DMS153 (cell line): ENCODE results near the gene SYTL2.
A peak's percentile ranks its signal among the peaks of the same experiment; 100 is the strongest.
"Not testable (repeated sequence)": the region's sequence is repeated elsewhere in the genome, so short reads cannot be mapped to it uniquely, and the experiment has no call there.

Experiments
- DNase-seq: peaks from one replicate; lab custom pipeline; 2025; lab: John Stamatoyannopoulos, UW

Gene SYTL2

DNA sequence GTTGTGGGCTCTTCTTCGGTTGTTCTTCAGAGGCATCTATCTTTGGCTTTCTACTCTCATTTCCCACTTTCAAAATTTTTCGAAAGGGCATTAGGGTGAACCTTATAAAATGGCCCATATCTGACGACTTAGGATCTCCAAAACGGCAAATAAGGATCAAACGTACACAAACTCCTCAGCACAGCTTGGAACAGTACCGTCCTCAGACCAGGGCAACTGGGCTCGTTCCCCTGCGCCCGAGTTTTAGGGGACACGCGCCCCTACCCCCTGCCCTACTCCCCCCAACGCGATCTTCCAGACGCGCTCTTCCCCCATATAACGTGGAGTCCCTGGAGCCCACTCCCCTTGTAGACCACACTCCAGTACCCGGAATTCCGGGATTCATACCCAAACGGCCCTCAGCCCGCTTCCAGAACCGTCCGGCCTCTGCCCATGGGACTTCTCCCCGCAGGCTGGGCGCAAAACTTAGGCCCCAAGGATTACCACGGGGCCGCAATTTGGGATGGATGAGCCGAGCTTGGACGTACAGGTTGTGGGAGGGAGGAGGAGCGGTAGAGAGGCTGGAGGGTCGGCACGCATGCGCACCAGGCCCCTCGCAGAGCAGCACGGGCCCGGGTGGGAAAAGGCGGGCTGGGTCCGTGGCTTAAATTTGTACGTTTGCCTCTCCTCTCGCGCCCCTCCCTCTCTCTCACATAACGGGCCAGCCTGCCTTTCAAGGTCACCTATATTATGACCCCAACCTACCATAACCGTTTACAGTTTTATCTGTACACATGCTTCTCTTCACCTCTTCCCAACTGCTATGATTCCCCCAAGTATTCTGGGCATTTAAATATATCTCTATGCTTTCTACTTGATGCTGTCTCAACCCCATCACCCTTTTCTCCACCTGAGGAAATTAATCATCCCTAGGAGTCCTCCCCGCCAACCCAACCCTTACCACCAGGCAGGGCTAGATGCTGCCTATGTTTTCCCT is 128.3 kb downstream of the SYTL2 start:
- DNase-seq = peak; percentile 11

DNA sequence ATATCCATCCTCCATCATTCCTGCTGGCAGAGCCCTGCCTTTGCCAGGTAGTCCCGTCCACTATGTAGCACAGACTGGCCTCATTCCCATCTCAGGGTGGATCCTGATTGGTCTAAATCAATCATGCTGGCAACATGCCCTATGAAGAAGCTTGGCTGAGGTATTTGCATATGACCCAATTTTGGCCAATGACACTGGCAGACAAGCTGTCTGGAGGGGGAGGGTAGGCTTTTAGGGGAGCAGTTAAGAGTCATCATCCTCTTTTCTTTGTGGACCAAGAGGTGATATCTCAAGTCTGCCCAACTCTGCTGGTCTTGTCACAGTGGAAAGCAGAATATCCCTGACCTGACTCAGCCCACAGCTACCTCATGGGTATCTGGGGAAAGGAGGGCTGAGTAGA is 130.0 kb downstream of the SYTL2 start:
- no peak for DNase-seq

DNA sequence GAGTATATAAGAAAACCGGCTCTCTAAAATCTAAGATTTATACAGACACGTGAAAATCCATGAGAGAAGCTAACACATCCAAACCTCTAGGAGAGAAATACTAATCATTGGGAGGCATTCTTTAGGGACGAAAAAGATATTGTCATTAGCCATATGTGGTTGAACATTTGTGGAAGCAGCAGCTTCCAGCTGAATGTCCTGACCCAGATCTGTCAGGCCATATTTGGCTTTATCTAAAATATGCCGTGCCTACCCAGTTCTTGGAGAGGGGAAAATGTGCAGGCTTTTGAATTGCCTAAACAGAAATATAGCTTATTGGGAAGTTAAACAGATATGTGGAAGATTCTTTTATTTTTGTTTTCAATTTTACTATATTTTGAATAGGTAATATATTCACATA is 131.4 kb downstream of the SYTL2 start:
- DNase-seq = no peak

DNA sequence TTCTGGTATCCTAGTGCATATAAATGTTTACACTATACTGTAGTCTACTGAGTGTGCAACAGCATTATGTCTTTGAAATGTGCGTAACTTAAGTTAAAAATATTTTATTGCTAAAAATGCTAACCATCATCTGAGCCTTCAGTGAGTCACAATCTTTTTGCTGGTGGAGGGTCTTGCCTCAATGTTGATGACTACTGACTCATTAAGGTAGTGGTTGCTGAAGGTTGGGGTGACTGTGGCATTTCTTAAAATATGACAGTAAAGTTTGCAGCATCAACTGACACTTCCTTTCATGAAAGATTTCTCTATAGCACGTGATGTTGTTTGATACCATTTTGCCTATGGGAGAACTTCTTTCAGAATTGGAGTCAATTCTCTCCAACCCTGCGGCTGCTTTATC is 137.5 kb downstream of the SYTL2 start:
- no peak for DNase-seq

DNA sequence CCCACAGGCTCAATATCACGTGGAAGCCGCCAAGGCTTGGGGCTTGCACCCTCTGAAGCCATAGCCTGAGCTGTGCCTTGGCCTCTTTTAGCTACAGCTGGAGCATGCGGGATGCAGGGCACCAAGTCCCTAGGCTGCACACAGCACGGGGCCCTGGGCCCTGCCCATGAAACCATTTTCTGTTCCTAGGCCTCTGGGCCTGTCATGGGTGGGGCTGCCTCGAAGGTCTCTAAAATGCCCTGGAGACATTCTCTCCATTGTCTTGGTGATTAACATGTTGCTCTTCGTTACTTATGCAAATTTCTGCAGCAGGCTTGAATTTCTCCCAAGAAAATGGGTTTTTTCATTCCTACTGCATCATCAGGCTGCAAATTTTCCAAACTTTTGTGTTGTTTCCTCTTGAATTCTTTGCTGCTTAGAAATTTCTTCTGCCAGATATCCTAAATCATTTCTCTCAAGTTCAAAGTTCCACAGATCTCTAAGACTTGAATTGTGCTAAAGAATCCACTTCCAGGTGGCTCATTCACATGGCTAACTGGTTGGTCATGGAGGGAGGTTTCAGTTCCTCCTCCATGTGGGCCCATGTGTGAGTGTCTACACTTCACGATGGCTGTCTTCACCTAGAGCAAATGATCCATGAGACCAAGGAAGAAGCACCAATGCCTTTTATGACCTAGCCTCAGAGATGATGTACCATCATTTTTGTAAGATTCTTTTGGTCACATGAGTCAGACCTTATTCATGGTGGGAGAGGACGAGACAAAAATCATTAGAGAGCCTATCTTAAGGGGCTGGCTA is 138.6 kb downstream of the SYTL2 start:
- no peak for DNase-seq

DNA sequence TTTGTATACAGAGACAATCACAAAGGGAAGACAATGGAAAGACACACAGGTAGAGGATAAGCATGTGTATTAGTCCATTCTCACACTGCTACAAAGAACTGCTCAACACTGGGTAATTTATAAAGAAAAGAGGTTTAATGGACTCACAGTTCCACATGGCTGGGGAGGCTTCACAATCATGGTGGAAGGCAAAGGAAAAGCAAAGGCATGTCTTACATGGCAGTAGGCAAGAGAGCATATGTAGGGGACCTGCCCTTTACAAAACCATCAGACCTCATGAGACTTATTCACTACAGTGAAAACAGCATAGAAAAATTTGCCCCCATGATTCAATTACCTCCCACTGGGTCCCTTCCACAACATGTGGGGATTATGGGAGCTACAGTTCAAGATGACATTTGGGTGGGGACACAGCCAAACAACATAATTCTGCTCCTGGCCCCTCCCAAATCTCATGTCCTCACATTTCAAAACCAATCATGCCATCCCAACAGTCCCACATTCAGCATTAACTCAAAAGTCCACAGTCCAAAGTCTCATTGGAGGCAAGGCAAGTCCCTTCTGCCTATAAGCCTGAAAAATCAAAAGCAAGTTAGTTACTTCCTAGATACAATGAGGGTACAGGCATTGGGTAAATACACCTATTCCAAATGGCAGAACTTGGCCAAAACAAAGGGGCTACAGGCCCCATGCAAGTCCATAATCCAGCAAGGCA is 139.8 kb downstream of the SYTL2 start:
- DNase-seq = not testable (repeated sequence)

DNA sequence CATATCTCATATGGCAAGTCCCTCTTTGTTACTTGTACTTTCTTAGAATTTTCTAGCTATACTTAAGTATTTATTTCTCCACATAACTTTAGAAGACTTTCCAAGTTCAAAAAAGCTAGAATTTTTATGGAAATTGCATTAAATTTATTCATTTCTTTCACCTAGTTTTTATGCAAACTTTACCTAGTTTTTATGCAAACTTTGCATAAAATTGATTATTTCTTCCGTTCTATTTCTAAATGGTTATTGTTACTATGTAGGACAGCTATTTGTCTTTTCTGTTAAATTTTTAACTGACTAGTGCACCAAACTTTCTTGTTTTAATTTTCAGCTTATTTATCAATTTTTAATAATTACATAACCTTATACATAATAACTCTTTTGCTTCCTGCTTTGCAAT is 142.8 kb downstream of the SYTL2 start:
- no peak for DNase-seq

DNA sequence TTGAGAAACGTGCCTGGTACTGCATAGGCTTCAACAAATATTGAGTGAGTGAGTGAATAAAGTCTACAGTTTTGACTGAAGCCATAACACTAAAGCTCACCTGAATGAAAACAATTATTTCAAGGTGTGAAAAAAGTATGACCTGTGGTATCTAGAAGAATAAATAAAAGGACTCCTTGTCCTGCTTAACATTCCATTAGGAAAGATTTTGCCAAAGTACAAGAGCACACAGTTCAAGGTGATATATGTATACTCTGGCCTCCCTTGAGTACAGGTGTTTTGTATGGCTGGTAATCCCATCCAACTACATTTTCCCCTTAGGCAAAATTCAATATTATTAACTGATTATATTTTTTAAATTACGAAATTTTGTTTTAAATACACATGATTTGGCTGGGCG is 144.3 kb downstream of the SYTL2 start:
- no peak for DNase-seq

DNA sequence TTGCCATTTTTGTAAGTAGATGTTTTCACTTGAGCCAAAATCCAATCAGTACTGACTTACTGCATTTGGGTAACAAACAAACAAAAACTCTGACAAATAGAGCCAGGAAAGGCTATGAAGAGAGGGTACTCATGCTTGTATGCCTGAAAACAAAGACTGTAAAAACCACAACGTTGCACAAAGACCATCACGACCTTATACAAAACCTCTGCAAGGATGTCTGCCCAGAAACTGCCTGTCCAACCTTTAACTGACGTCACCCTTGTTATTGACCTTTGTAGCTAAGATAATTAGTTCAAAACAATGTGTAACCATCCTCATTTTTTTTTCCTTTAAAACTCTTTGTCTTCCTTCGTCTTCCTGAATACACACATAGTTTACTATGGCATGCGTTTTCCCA is 145.2 kb downstream of the SYTL2 start:
- no peak for DNase-seq

DNA sequence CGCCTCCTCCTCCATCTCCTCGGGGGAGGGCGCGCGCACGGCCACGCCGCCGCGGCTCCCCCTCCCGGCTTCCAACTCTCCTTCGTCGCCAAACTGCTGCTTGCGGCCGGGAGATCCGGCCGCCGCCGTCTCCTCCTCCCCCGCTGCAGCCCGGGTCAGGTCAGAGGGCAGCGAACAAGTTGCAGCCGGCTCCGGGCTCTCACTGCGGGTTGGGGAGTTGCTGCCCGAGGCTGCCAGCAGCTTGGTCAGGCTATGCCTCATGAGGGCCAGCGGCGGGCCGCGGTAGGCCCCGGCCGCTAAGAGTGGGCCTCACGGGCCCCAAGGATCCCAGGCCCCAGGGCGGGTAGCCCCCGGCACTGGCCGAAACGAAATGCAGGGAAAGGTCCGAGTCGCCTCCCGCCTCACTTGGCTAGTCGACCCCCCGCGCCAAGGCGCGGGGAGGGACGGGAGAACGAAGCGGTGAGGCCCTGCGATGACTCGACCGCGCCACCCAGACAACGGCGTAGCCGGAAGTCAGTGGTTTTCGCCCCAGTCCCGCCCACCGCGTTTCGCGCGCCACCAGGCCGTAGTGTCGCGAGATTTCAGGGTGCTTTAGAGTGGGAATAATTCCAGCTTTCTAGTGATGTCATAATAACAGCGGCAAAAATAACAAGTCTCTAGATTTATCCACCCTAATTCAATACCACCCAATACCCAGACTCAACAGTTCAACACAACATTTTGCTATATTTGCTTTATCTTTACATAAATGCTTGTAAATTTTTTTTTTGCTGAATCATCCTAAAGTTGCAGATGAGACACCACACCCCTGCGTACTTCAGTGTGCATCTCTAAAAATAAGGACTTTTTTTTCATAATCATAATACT is 146.1 kb downstream of the SYTL2 start, which contains the start of gene CREBZF:
Gene CREBZF (minus strand): TSS at position 515 of the 867 bp plus-strand sequence. CDS start 254 bp downstream, at position 261.
- peak; percentile 90 for DNase-seq

DNA sequence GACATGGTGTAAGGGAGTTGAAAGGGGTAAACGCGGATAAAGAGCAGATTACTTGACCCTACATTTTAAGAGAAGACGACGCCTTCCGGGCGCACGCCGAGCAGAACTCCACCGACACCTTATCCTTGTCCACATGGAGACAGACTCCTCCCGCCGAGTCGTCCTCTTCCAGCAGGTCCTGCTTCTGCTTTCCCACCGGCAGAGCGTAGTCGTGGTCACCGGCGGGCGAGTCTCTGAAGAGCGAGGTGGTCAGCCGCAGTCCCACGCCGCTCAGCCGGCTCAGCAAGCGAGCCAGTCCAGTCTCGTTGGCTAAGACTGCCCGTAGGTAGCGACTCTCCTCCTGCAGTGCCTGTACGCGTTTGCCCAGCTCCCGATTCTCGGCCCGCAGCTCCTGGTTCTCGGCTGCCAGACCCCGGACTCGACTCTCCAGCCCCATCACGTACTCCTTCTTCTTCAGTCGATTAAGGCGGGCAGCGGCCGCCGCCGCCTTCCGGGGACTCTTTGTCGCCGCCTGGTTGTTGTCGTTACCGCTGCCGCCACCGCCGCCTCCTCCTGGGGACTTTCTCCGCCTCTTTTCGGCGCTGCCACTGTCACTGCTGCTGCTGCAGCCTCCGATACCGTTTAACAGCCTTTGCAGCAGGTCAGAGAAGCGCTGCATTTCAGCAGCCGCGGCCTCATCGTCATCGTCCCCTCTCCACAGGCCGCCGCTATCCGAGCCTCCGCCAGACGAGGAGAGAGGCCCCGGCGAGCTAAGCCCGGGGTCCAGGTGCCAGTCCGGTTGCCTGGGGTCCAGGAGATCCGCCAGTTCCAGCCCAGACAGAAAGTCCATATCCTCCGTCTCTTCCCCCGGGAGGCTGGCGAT is 147.0 kb downstream of the SYTL2 start:
- peak; percentile 46 for DNase-seq

DNA sequence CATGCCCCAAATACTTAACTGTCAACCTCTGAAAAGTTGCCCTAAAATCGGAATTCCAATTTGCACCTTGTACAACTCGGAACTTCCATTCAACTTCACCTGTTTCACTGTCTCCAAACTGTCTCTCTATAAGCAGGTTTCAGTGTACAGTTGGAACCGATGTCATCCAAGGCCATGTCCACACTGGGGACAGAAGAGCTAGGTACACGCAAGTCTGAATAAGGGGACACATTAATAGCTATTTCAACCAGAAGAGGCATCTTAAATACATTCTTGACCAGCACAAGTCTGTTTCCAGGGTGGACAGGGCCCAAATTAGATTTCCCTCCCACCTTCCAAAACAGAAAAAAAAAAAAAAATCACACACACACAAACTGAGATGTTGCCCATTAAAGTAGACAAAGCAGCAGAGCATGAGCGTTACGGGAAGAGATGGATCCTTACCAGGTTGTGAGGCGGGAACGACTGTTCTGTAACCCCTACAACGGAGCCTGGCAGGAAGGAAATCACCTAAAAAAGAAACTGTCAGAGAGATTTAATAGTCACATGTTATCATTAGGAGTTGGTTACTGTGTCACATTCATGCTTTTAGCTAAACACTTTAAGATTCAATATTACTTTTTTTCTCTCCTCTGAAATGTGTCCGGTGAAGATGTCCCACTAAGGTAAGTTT is 147.7 kb downstream of the SYTL2 start:
- DNase-seq = no peak

DNA sequence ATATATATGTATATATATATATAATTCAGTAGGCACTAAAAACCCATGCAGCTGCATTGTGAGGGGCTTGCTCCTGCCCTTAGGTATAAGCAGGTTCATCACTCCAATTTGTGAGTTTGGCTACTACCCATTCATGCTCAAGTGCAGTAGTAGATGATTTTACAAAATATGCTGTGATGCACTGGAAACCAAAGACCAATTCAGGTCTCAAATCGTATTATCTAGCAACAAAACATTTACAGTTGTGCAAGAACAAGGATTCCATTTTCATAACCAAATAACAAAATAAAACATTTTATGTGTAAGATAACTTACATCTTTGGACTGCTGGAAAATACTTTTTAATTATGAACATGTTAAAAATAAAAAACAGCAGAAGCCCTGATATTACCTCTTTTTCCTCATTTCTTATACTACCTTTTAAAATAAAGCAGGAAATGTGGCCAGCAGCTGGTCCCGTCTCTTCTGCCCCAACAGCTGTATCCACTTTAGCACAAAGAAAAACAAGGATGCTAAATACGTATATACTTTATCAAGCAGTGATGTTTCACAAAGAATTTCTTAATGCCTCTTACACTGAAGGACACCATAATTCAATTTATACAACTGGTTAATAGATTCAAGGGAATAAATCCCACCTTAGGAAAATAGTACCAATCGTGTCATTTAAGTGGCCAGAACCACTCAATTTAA is 148.8 kb downstream of the SYTL2 start:
- no peak for DNase-seq

DNA sequence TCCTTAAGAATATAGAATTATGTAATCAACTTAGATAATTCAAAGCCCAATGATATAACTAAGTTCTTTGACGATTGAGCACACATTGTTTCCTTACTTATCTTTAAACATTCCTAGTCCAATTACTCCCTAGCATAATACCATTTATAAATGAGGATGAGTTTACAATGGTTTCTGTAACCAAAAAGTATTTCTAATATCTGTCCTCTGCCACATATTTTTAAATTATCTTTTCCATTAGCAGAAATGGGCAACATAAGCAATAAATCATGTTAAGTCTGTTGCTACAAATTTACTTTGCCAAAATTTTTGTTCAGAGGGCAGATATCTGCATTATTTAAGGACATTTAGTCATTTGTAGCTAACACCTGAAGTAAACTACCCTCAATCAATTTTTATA is 152.8 kb downstream of the SYTL2 start:
- no peak for DNase-seq

DNA sequence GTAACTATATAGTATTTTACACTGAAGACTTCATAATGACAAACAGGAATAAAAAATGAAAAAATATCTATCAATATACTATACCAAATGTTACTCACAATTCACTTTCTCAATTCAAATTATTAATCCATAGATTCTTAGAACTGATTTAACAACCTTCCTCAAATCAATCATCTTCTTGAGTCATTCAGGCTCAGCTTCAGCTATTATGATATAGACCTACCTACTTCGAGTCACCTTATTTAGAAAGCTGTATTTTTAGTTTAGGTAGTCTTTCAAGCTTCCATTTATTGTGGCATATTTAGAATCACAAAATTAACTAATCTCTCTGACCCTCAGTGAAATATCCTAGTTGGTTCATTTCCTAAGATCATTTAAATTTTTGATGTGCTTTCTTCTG is 154.2 kb downstream of the SYTL2 start:
- no peak for DNase-seq

DNA sequence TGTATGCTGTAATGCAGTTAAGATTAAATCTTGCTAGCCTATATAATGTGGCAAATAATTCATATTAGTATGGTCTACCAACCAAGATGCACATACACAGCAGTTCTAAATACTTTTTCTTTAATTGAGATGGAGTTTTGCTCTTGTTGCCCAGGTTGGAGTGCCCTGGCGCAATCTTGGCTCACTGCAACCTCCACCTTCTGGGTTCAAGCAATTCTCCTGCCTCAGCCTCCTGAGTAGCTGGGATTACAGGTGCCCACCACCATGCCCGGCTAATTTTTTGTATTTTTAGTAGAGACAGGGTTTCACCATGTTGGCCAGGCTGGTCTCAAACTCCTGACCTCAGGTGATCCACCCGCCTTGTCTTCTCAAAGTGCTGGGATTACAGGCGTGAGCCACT is 156.6 kb downstream of the SYTL2 start:
- not testable (repeated sequence) for DNase-seq

DNA sequence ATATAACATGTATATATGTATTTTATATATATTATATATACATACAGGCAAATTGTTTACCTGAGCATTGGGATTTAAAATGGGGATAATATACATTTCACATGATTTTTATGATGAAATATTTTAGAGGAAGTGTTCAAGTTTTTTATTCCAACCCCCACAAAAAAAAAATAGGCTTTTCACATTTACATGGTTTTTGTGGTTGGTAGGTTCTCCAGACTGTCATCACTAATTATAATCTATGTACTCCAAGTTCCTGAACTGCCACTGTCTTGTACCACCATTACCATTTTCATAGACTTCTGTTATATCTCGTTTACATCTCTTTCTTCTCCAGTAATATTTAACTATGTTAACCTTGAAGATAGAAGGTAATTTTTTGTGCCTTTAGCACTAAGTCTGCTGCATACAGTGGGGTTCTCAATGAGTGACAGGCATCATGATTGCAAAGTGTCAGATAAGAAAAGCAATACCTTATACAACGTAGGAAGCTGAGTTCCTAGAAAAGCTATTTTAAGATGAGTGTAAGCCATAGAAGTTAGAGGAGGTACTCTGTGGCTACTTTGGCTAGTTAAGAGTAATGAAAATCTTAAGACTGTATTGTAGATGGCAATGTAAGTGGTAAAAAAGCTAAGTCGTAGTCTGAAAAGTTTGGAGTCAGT is 158.0 kb downstream of the SYTL2 start:
- no peak for DNase-seq

DNA sequence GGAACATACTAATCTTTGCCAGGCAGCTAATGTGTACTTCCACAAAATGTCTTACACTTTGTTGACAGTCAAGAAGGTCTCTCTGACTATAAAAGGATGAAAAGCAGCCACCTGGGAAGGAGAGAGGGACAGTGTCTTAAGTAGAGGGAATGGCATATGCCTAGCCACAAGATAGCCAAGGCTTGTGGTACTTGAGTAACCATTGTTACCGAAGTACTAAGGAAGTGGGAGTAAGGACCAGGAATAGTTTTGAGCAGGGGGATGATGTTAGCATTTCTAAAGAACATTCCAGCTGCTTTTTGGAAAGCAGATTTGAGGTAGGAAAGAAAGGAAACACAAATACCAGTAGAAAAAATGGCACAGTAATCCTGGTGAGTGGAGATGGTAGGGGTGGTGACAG is 159.8 kb downstream of the SYTL2 start:
- DNase-seq = no peak
